Measurements from ENCODE around the gene LYVE1. TPM values are rescaled to one million over a fixed set of nuclear protein-coding genes. Genes with fewer than 3 reads are reported as not detected.

LYVE1 gene
- total RNA-seq, 2 experiments from 2014 or later: not detected

DNA sequence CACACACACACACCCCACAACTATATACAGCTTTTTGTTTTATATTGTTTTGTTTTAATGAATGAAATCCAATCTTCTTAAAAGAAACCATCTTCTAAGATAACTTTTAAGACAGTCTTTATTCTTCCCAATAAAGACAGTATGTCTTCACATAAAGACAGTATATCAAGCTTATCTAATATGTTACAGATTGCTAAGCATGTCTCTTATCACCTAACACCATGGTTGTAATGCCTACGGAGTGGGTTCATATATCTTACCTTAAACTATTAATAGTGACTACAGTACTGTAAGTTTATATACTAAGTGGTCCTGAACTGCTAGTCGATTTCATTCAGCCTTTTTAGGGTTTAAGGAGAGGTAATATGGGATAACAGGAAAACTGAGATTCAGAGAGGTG is 35.9 kb downstream of the LYVE1 start:
- H3K27me3 Mint-ChIP-seq: no peaks in the 10 kb centered on the region
- peaks cover 2% of the 10 kb centered on the region for H3K4me1 Mint-ChIP-seq (ENCODE audit: low read depth)
- peaks cover 17% of the 10 kb centered on the region for H3K36me3 Mint-ChIP-seq
- H3K9me3 Mint-ChIP-seq: no peaks in the 10 kb centered on the region
- CTCF ChIA-PET: interaction anchor here (4.3 kb wide), 1 partner anchor 9 kb away, joined by 43 read pairs; the partner anchor contains the start of gene RNF141
- H3K4me3 Mint-ChIP-seq: no peak overlapping the region
- DNase-seq: no peak
- intact Hi-C loops (cut with micrococcal nuclease): no loop called here
- POLR2A ChIA-PET: no interaction called here
- H3K27ac Mint-ChIP-seq: no peak overlapping the region

DNA sequence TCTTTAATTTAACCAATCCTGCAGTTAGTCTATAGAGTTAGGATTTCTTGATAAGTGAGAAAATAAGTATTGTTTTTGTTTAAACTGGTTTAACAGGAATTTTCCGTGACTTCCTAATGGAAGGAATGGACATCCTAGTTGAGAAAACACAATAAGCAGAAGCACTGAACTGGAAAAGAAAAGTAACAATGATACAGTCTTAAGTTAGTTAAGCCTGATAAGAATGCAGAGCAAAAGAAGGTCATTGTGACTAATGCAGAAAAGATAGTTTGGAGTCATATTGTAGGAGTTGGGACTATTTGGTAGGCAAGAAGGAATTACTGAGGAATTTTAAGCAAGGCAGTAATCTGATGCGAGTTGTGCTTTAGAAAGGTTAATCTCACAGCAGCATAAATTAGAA is 39.2 kb downstream of the LYVE1 start:
- no peak for DNase-seq
- POLR2A ChIA-PET: no interaction called here
- Mint-ChIP-seq H3K27me3 (no peaks in the 10 kb centered on the region), H3K27ac (no peak overlapping the region), H3K4me1 (ENCODE audit: low read depth) (peaks cover 15% of the 10 kb centered on the region), H3K36me3 (peaks cover 31% of the 10 kb centered on the region), H3K4me3 (no peak overlapping the region), H3K9me3 (no peaks in the 10 kb centered on the region)
- CTCF ChIA-PET: interaction anchor here (2.2 kb wide), 1 partner anchor 12 kb away, joined by 20 read pairs; the partner anchor contains the start of gene RNF141
- intact Hi-C loops (cut with micrococcal nuclease): no loop called here

DNA sequence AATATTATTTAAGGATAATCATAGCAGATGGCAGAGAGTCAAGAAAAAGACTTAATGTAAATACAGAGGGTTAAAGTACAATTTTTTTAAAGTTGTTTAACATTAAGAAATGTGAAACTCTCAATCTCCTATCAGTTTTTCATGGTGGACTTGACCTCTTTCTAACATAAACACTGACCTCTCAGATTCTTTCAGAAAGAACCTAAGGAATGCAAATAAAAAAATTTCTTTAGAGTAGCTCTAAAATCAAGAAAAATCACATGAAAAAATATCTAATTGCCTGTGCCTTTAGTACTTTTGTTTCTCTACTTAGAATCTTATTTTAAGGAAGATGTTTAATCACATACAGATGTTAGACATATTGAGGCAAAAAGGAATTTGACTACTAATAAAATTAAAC is 40.3 kb downstream of the LYVE1 start:
- H3K4me1 Mint-ChIP-seq (ENCODE audit: low read depth): peaks cover 15% of the 10 kb centered on the region
- intact Hi-C loops (cut with micrococcal nuclease): no loop called here
- DNase-seq: no peak
- H3K27me3 Mint-ChIP-seq: no peaks in the 10 kb centered on the region
- peaks cover 34% of the 10 kb centered on the region for H3K36me3 Mint-ChIP-seq
- ChIA-PET POLR2A (no interaction called here), CTCF (interaction anchor here (0.7 to 2.2 kb wide), 5 partner anchors 13 to 950 kb away, joined by 3 to 20 read pairs (median 4); partner anchors contain the start of gene RNF141)
- H3K4me3 Mint-ChIP-seq: no peak overlapping the region
- H3K27ac Mint-ChIP-seq: no peak overlapping the region
- H3K9me3 Mint-ChIP-seq: no peaks in the 10 kb centered on the region

DNA sequence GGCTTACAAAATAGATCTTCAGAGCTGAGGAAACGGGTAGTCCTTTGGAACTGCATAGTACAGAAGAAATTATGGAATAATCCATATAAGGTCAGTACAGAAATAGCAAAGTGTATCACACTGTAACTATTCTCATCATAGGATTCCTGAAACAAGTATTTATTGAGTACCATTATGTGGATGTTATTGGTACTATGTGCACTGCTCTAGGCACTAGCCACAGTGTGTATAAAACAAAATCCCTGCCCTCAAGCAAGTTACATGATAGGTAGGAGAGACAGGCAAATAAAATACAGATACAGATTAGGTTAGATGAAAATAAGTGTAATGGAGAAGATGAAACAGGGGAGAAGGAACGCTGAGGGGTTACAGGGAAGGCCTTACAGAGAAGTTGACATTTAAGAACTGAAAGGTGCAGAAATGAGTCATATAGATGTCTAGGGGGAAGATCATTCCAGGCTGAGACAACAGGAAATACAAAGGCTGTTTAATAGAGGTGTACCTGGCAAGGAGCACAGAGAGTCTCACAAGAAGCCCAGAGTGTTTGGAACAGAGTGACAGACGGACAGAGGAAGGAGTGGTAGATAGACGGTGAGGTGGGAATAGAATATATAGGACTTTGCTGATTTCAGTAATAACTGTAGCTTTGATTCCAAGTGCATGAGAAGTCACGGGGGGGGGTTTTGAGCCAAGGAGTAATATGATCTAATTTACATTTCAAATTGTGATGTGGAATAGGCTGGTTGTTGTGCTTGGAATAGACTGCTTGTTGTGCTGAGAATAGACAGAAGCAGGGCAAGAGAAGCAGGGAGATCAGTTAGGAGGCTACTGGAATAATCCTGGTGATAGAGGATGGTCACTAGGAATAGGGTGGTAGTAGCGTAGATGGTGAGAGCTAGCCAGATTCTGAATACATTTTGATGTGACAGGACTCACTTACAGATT is 41.2 kb downstream of the LYVE1 start:
- POLR2A ChIA-PET: no interaction called here
- DNase-seq: no peak
- Mint-ChIP-seq H3K27me3 (no peaks in the 10 kb centered on the region), H3K36me3 (peaks cover 32% of the 10 kb centered on the region), H3K27ac (peak overlapping the region; percentile 42), H3K4me1 (ENCODE audit: low read depth) (peaks cover 15% of the 10 kb centered on the region), H3K9me3 (no peaks in the 10 kb centered on the region), H3K4me3 (no peak overlapping the region)
- intact Hi-C loops (cut with micrococcal nuclease): no loop called here
- CTCF ChIA-PET: interaction anchor here (1.1 to 2.2 kb wide), 3 partner anchors 14 to 127 kb away, joined by 4 to 20 read pairs (median 6); partner anchors contain the start of gene RNF141

DNA sequence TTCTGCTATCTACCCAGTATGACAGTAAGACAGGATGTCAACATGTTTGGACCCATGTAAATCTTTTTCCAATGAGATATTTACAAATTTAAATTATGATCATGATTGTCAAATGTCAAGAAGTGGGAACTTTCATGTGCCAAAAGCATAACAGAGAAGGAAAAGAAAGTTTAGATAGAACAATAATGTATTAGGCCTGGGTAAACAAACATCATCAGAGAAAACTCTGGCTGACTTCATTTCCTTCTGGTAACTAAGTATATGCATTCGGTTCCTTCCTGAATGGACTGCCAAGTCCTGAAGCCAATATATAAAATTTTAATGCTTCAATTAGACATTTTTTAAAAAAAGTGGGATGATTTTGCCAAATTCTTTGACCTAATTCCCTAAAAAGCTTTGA is 44.0 kb downstream of the LYVE1 start:
- H3K4me1 Mint-ChIP-seq (ENCODE audit: low read depth): peaks cover 15% of the 10 kb centered on the region
- intact Hi-C loops (cut with micrococcal nuclease): no loop called here
- no peak for DNase-seq
- H3K27ac Mint-ChIP-seq: no peak overlapping the region
- H3K36me3 Mint-ChIP-seq: peaks cover 34% of the 10 kb centered on the region
- POLR2A ChIA-PET: no interaction called here
- no peak overlapping the region for H3K4me3 Mint-ChIP-seq
- no peaks in the 10 kb centered on the region for H3K27me3 Mint-ChIP-seq
- no peaks in the 10 kb centered on the region for H3K9me3 Mint-ChIP-seq
- CTCF ChIA-PET: no interaction called here

DNA sequence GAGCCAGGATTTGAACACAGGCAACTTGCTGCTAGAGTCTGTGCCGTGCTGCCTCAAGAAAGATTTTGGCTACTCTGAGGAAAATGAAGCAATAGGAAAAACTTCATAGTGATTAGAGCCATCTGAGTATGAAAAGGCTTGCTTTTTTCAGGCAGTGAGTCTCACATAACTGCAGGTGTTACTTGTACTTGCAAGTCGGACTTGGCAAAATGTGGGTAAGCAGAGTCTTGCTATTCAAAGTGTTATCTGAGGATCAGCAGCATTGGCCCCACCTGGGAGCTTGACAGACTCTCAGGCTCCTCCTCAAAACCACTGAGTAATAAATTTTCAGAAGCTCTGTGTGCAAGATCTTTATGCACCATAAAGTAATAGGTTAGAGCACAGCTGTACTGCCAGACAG is 45.5 kb downstream of the LYVE1 start:
- Mint-ChIP-seq H3K36me3 (peaks cover 24% of the 10 kb centered on the region), H3K27me3 (no peaks in the 10 kb centered on the region), H3K4me3 (no peak overlapping the region), H3K9me3 (no peaks in the 10 kb centered on the region), H3K27ac (no peak overlapping the region), H3K4me1 (ENCODE audit: low read depth) (peaks cover 15% of the 10 kb centered on the region)
- CTCF ChIA-PET: no interaction called here
- no peak for DNase-seq
- POLR2A ChIA-PET: interaction anchor here (0.8 kb wide), 1 partner anchor 18 kb away, joined by 3 read pairs; the partner anchor contains the start of gene RNF141
- intact Hi-C loops (cut with micrococcal nuclease): no loop called here

DNA sequence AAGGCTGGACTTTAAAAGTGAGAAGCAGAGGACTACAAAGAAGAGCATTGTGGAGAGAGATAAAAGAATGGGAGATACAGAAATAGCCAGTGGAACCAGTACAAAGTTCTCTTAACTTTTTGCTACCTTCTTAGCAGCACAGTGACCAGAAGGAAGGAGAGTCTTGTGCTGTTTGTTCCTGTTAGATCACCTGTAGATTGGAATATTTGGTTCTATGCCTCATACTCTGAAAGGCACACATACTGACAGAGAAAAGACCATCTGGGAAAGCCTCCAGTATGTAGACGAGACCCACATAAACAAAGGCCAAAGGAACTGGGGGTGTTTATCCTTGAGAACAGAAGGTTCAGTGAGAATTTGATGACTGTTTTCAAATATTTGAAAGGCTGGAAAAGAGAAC is 46.2 kb downstream of the LYVE1 start:
- H3K9me3 Mint-ChIP-seq: no peaks in the 10 kb centered on the region
- H3K27me3 Mint-ChIP-seq: no peaks in the 10 kb centered on the region
- no peak overlapping the region for H3K4me3 Mint-ChIP-seq
- H3K36me3 Mint-ChIP-seq: peaks cover 21% of the 10 kb centered on the region
- CTCF ChIA-PET: interaction anchor here (1.1 kb wide), 1 partner anchor 18 kb away, joined by 3 read pairs; the partner anchor contains the start of gene RNF141
- POLR2A ChIA-PET: no interaction called here
- peaks cover 10% of the 10 kb centered on the region for H3K4me1 Mint-ChIP-seq (ENCODE audit: low read depth)
- no peak overlapping the region for H3K27ac Mint-ChIP-seq
- DNase-seq: no peak
- intact Hi-C loops (cut with micrococcal nuclease): no loop called here

DNA sequence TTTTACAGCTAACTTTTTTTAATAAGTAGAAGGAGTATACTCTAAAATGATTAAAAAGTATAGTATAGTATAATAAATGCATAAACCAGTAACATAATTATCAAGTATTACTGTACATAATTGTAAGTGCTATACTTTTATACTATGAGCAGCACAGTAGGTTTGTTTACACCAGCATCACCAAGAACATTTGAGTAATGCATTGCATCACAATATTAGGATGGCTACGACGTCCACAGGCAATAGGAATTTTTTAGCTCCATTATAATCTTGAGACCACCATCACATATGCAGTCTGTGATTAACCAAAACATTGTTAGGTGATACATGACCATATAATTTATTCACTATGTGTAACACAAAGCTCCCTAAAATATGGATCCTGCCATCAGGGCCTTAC is 47.9 kb downstream of the LYVE1 start:
- intact Hi-C loops (cut with micrococcal nuclease): no loop called here
- H3K4me1 Mint-ChIP-seq (ENCODE audit: low read depth): no peaks in the 10 kb centered on the region
- H3K27ac Mint-ChIP-seq: no peak overlapping the region
- CTCF ChIA-PET: interaction anchor here (0.9 to 2.1 kb wide), 3 partner anchors 20 to 133 kb away, joined by 3 to 6 read pairs (median 3); partner anchors contain the start of gene RNF141
- H3K27me3 Mint-ChIP-seq: no peaks in the 10 kb centered on the region
- H3K4me3 Mint-ChIP-seq: no peak overlapping the region
- no peak for DNase-seq
- peaks cover 17% of the 10 kb centered on the region for H3K36me3 Mint-ChIP-seq
- no peaks in the 10 kb centered on the region for H3K9me3 Mint-ChIP-seq
- POLR2A ChIA-PET: interaction anchor here (0.8 to 0.9 kb wide), 2 partner anchors 20 to 32 kb away, joined by 3 read pairs; partner anchors contain the start of gene RNF141

DNA sequence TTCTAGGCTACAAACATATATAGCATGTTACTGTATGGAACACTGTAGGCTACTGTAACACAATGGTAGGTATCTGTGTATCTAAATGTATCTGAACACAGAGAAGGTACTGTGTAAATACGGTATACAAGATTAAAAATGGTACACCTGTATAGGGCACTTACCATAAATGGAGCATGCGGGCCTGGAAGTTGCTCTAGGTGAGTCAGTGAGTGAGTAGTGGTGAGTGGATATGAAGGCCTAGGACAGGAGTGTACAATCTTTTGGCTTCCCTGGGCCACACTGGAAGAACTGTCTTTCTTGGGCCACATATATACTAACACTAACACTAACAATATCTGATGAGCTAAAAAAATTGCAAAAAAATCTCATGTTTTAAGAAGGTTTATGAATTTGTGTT is 48.8 kb downstream of the LYVE1 start:
- ChIA-PET CTCF (interaction anchor here (0.6 to 2.1 kb wide), 3 partner anchors 21 to 134 kb away, joined by 3 to 6 read pairs (median 5); partner anchors contain the start of gene RNF141), POLR2A (no interaction called here)
- Mint-ChIP-seq H3K27ac (no peak overlapping the region), H3K4me1 (ENCODE audit: low read depth) (no peaks in the 10 kb centered on the region), H3K27me3 (no peaks in the 10 kb centered on the region), H3K36me3 (peaks cover 16% of the 10 kb centered on the region), H3K9me3 (no peaks in the 10 kb centered on the region), H3K4me3 (no peak overlapping the region)
- intact Hi-C loops (cut with micrococcal nuclease): no loop called here
- no peak for DNase-seq

DNA sequence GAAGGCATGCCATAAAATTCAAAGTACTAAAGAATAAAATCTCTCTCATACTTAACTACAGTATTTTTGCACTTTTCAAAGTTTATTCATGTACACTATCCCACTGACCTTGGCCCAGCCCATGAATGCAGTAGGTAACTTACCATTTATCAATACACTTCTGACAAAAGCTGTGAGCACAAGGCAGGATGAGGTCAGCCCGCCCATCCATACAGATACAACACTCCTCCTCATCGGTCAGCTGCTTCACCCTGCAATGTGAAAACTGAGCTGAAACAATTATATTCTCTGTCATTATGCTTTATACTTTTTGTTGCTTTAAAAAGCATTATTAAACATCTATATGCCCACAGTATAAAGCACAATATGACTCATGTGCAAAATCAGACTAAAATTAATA is 49.6 kb downstream of the LYVE1 start:
- Mint-ChIP-seq H3K9me3 (no peaks in the 10 kb centered on the region), H3K36me3 (peaks cover 16% of the 10 kb centered on the region), H3K4me3 (no peak overlapping the region), H3K27ac (no peak overlapping the region), H3K27me3 (no peaks in the 10 kb centered on the region), H3K4me1 (ENCODE audit: low read depth) (no peaks in the 10 kb centered on the region)
- ChIA-PET CTCF (no interaction called here), POLR2A (no interaction called here)
- DNase-seq: no peak
- intact Hi-C loops (cut with micrococcal nuclease): no loop called here

DNA sequence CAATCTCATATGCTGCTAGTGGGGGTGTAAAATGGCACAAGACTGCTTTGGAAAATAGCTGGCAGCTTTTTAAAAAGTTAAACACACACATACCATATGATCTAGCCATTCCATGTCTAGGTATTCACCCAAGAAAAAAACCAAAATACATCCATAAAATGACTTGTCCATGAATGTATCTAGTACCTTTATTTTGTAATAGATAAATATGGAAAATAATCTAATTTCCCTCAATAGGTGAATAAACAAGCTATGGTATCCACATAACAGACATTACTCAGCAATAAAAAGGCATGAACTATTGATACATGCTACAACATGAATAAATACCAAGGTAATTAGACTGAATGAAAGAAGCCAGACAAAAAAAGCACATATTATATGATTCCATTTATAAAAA is 50.3 kb downstream of the LYVE1 start:
- Mint-ChIP-seq H3K9me3 (no peaks in the 10 kb centered on the region), H3K36me3 (peaks cover 13% of the 10 kb centered on the region), H3K27me3 (no peaks in the 10 kb centered on the region), H3K4me3 (no peak overlapping the region), H3K27ac (no peak overlapping the region), H3K4me1 (ENCODE audit: low read depth) (no peaks in the 10 kb centered on the region)
- intact Hi-C loops (cut with micrococcal nuclease): no loop called here
- ChIA-PET POLR2A (no interaction called here), CTCF (interaction anchor here (1.2 kb wide), 1 partner anchor 23 kb away, joined by 4 read pairs; the partner anchor contains the start of gene RNF141)
- DNase-seq: no peak

DNA sequence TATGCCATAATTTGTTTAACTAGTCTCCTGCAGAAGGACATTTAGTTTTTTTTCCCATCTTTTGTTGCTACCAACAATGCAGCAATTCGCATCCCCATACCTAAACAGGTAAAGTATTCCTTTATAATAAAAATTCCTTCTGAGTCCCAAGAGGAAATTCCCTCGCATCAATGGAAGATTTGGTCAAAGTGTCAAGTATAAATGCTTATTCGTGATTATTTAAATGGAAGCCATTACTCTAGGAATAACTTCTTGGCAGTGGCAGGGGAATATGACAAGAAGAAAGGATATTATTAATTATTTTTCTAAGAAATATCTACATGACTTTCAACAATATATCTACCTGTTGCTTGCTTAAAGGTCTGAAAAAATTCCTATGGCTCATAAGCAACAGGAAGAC is 53.0 kb downstream of the LYVE1 start:
- no peaks in the 10 kb centered on the region for H3K9me3 Mint-ChIP-seq
- CTCF ChIA-PET: interaction anchor here (1.0 to 2.0 kb wide), 2 partner anchors 25 to 138 kb away, joined by 3 to 6 read pairs; partner anchors contain the start of gene RNF141
- peaks cover 9% of the 10 kb centered on the region for H3K36me3 Mint-ChIP-seq
- H3K4me3 Mint-ChIP-seq: no peak overlapping the region
- POLR2A ChIA-PET: no interaction called here
- H3K27me3 Mint-ChIP-seq: no peaks in the 10 kb centered on the region
- DNase-seq: no peak
- intact Hi-C loops (cut with micrococcal nuclease): no loop called here
- H3K4me1 Mint-ChIP-seq (ENCODE audit: low read depth): no peaks in the 10 kb centered on the region
- H3K27ac Mint-ChIP-seq: no peak overlapping the region

All from activated CD4-positive, alpha-beta memory T cell treated with anti-CD3 and anti-CD28 coated beads for 36 hours (primary cell).